GM12891 (cell line): ENCODE results near the gene CORT.
"Not testable (repeated sequence)": the region's sequence is repeated elsewhere in the genome, so short reads cannot be mapped to it uniquely, and the experiment has no call there.

Source experiments
- DNase-seq: peaks from one replicate; pipeline ENCODE4 v3.0.0; 2011; ENCODE audit warnings: low spot score; ENCODE audit not compliant: insufficient read length
- FAIRE-seq: peaks from 2 replicates; lab custom pipeline; 2011; peaks lifted over from hg19 to GRCh38; lab: Jason Lieb, UNC
- PAX5 ChIP-seq: IDR thresholded peaks from 2 replicates; pipeline ENCODE4 v1.6.1; 2011; ENCODE audit warnings: low read length, moderate library complexity, mild to moderate bottlenecking; ENCODE audit not compliant: insufficient read depth, severe bottlenecking
- POLR2A ChIP-seq: IDR thresholded peaks from 2 replicates; pipeline ENCODE4 v1.6.1; 2011; ENCODE audit warnings: low read depth, low read length, control low read depth
- POLR2AphosphoS5 ChIP-seq: IDR thresholded peaks from 2 replicates; pipeline ENCODE4 v1.6.1; 2011; ENCODE audit warnings: low read depth, low read length, control low read depth
- POU2F2 ChIP-seq: IDR thresholded peaks from 2 replicates; pipeline ENCODE4 v1.6.1; 2011; ENCODE audit warnings: low read depth, mild to moderate bottlenecking, control low read depth, low read length, moderate library complexity
- SPI1 ChIP-seq: IDR thresholded peaks from 2 replicates; pipeline ENCODE4 v1.6.1; 2011; ENCODE audit warnings: low read depth, low read length, control low read depth
- TAF1 ChIP-seq: IDR thresholded peaks from 2 replicates; pipeline ENCODE4 v1.6.1; 2011; ENCODE audit warnings: low read depth, low read length, control low read depth

CORT gene

GRCh38 chr1:10456048-10456447 is 6.2 kb downstream of the CORT start:
- no peak for FAIRE-seq
- TF ChIP-seq TAF1, result no peak
- TF ChIP-seq POU2F2, result no peak
- TF ChIP-seq PAX5, result no peak
- TF ChIP-seq POLR2A, result no peak
- TF ChIP-seq POLR2AphosphoS5, result no peak
- no peak for TF ChIP-seq SPI1
- DNase-seq, result no peak

- FAIRE-seq, result peak; percentile 28
- no peak for TF ChIP-seq POLR2A
- no peak for TF ChIP-seq TAF1
- TF ChIP-seq PAX5, result no peak
- TF ChIP-seq SPI1, result no peak
- TF ChIP-seq POLR2AphosphoS5, result no peak
- TF ChIP-seq POU2F2, result no peak
- DNase-seq, result no peak
Measured at GRCh38 chr1:10456661-10457060, 6.8 kb downstream of the CORT start.

GRCh38 chr1:10457462-10457861 is 7.6 kb downstream of the CORT start:
- not testable (repeated sequence) for FAIRE-seq

GRCh38 chr1:10457875-10458274 is 8.0 kb downstream of the CORT start:
- FAIRE-seq (peak; percentile 26), DNase-seq (no peak)
- TF ChIP-seq POLR2A (no peak), SPI1 (no peak), PAX5 (no peak), POU2F2 (no peak), TAF1 (no peak), POLR2AphosphoS5 (no peak)

More at GRCh38 chr1:10457462-10457861, 7.6 kb downstream of the CORT start:
- not testable (repeated sequence) for DNase-seq

- FAIRE-seq (no peak), DNase-seq (no peak)
Measured at GRCh38 chr1:10459184-10459583, 9.4 kb downstream of the CORT start.

GRCh38 chr1:10467078-10467477 is 17.2 kb downstream of the CORT start:
- FAIRE-seq (no peak), DNase-seq (no peak)
- no peak for TF ChIP-seq SPI1
- no peak for TF ChIP-seq POLR2A
- TF ChIP-seq TAF1, result no peak
- no peak for TF ChIP-seq PAX5
- TF ChIP-seq POLR2AphosphoS5, result no peak
- no peak for TF ChIP-seq POU2F2

More at GRCh38 chr1:10459184-10459583, 9.4 kb downstream of the CORT start:
- no peak for TF ChIP-seq POU2F2
- TF ChIP-seq SPI1, result no peak
- no peak for TF ChIP-seq PAX5
- no peak for TF ChIP-seq TAF1
- no peak for TF ChIP-seq POLR2A
- no peak for TF ChIP-seq POLR2AphosphoS5

GRCh38 chr1:10470043-10470442 is 20.2 kb downstream of the CORT start:
- FAIRE-seq (no peak), DNase-seq (no peak)
- no peak for TF ChIP-seq POU2F2
- TF ChIP-seq POLR2A, result no peak
- no peak for TF ChIP-seq TAF1
- TF ChIP-seq SPI1, result no peak
- no peak for TF ChIP-seq PAX5
- no peak for TF ChIP-seq POLR2AphosphoS5

- TF ChIP-seq POLR2A (no peak), PAX5 (no peak), POU2F2 (no peak), POLR2AphosphoS5 (no peak), TAF1 (no peak), SPI1 (no peak)
- no peak for DNase-seq
- FAIRE-seq, result no peak
Measured at GRCh38 chr1:10471411-10472219, 21.8 kb downstream of the CORT start.

- DNase-seq, result peak; percentile 83
- peak; percentile 96 for FAIRE-seq
- TF ChIP-seq POLR2AphosphoS5 (peak; percentile 76; the same call in 1 of the 2 replicates), POLR2A (peak; percentile 81), TAF1 (peak; percentile 78), SPI1 (peak; percentile 59), PAX5 (peak; percentile 84), POU2F2 (no peak; the same call in 1 of the 2 replicates)
Measured at GRCh38 chr1:10472220-10473144, 22.7 kb downstream of the CORT start, which contains the start of gene DFFA. TSS of gene DFFA (minus strand) at chr1:10472529. CDS start at chr1:10472458, 71 bp downstream.
